PC-9 (cell line): ENCODE results near the gene ROS1. TPM values are rescaled to one million over a fixed set of nuclear protein-coding genes. Genes with fewer than 3 reads are reported as not detected.

Experiments
- BruUV-seq: library from RNA; stranded (reverse); fragments of 400-500 nt; replicated peaks from 2 replicates; lab custom pipeline; 2021; lab: Mats Ljungman, UMichigan
- CTCF ChIA-PET: fragments of 300-600 bp; sonication (Branson Sonifier 250); formaldehyde crosslinking; loops from one replicate; lab custom pipeline; 2022; ENCODE audit warnings: antibody characterized with exemption; lab: Charles Lee
- POLR2A ChIA-PET: fragments of 300-600 bp; sonication (Branson Sonifier 250); formaldehyde crosslinking; loops from one replicate; lab custom pipeline; 2022; ENCODE audit warnings: antibody characterized with exemption; ENCODE audit not compliant: unreplicated experiment; lab: Charles Lee
- DNase-seq, 2 experiments: peaks; one replicate each; pipeline versions ENCODE4 v3.0.0 to v3.0.0-alpha.2; 2015 to 2022; ENCODE audit warnings: mixed read lengths in 1 of 2
- H2AFZ ChIP-seq: fragments of 200-600 bp; sonication (generic); 2 replicates; pipeline ENCODE4 v1.8.1; 2017; ENCODE audit warnings: antibody characterized with exemption
- H3F3A ChIP-seq: fragments of 200-600 bp; sonication (generic); 2 replicates; pipeline ENCODE4 v1.8.1; 2017; ENCODE audit warnings: antibody characterized with exemption, mild to moderate bottlenecking, low read depth; ENCODE audit not compliant: insufficient read depth
- H3K27ac ChIP-seq: fragments of 200-600 bp; sonication (generic); 2 replicates; pipeline ENCODE4 v1.6.1; 2016; ENCODE audit warnings: mixed run types
- H3K27me3 ChIP-seq: fragments of 200-600 bp; sonication (generic); 2 replicates; pipeline ENCODE4 v1.6.1; 2016; ENCODE audit warnings: low read depth, mixed run types; ENCODE audit not compliant: insufficient read depth
- H3K36me3 ChIP-seq: fragments of 200-600 bp; sonication (generic); 2 replicates; pipeline ENCODE4 v1.6.1; 2016; ENCODE audit warnings: low read depth, mixed run types
- H3K4me1 ChIP-seq: fragments of 200-600 bp; sonication (generic); replicated peaks from 2 replicates; pipeline ENCODE4 v1.6.1; 2016; ENCODE audit warnings: mixed run types; ENCODE audit not compliant: insufficient read depth
- H3K4me2 ChIP-seq: fragments of 200-600 bp; sonication (generic); 2 replicates; pipeline ENCODE4 v1.6.1; 2017; ENCODE audit warnings: mixed run types
- H3K4me3 ChIP-seq: fragments of 200-600 bp; sonication (generic); 2 replicates; pipeline ENCODE4 v1.6.1; 2016; ENCODE audit warnings: mixed run types
- H3K79me2 ChIP-seq: fragments of 200-600 bp; sonication (generic); 2 replicates; pipeline ENCODE4 v1.6.1; 2017; ENCODE audit warnings: low read depth, mixed run types
- H3K9me2 ChIP-seq: fragments of 200-600 bp; sonication (generic); 2 replicates; pipeline ENCODE4 v1.8.1; 2017; ENCODE audit warnings: mild to moderate bottlenecking; ENCODE audit not compliant: insufficient read depth
- H3K9me3 ChIP-seq: fragments of 200-600 bp; sonication (generic); 2 replicates; pipeline ENCODE4 v1.8.1; 2016; ENCODE audit warnings: low read depth; ENCODE audit not compliant: insufficient read depth
- H4K20me1 ChIP-seq: fragments of 200-600 bp; sonication (generic); 2 replicates; pipeline ENCODE4 v1.8.1; 2017; ENCODE audit not compliant: insufficient read depth
- CTCF ChIP-seq: fragments of 200-600 bp; sonication (generic); conservative IDR thresholded peaks from 2 replicates; pipeline ENCODE4 v1.6.1; 2017; ENCODE audit warnings: mixed run types, antibody characterized with exemption, mild to moderate bottlenecking, moderate library complexity
- EZH2 ChIP-seq: fragments of 200-600 bp; sonication (generic); IDR thresholded peaks from 2 replicates; pipeline ENCODE4 v1.8.0; 2017; ENCODE audit warnings: antibody characterized with exemption, low read depth
- intact Hi-C: fragments of 100-400 bp; cut with micrococcal nuclease; formaldehyde crosslinking; loops from one replicate; pipeline ENCODE4 v1.10.0; 2022; ENCODE audit not compliant: unreplicated experiment
- total RNA-seq: library from RNA; stranded (reverse); gene quantifications from 2 replicates; pipeline ENCODE4 v1.2.3, GENCODE V29; 2021

The ROS1 gene
- total RNA-seq, 1 experiment from 2014 or later = not detected

- Histone ChIP-seq H3K4me2 (no peak overlapping the region), H3K9me3 (no peaks in the 10 kb centered on the region), H3K27me3 (no peaks in the 10 kb centered on the region), H3K9me2 (no peaks in the 10 kb centered on the region), H3K4me3 (no peak overlapping the region), H4K20me1 (no peaks in the 10 kb centered on the region), H3K79me2 (no peaks in the 10 kb centered on the region), H2AFZ (no peak overlapping the region; the same call in 1 of the 2 replicates), H3K36me3 (no peaks in the 10 kb centered on the region), H3F3A (no peaks in the 10 kb centered on the region), H3K27ac (no peak overlapping the region), H3K4me1 (no peaks in the 10 kb centered on the region)
- no TSS peak for BruUV-seq
- POLR2A ChIA-PET = interaction anchor here (0.6 kb wide), 1 partner anchor 55 kb away, joined by 3 read pairs; no protein-coding TSS in a partner anchor
- DNase-seq = no peak
- CTCF ChIA-PET = interaction anchor here (0.6 kb wide), 1 partner anchor 1813 kb away, joined by 7 read pairs; no protein-coding TSS in a partner anchor
- intact Hi-C loops = loop anchor here (10.0 kb wide), 1 partner anchor 355 kb away; no protein-coding TSS in a partner anchor
- no peak for TF ChIP-seq EZH2
- TF ChIP-seq CTCF = no peak
These were observed 66.2 kb downstream of the ROS1 start for GRCh38 chr6:117359581-117359980.

GRCh38 chr6:117354671-117355070 lies 71.1 kb downstream of the ROS1 start:
- no peak for TF ChIP-seq EZH2
- no peak for TF ChIP-seq CTCF
- Histone ChIP-seq H3K4me2 (no peak overlapping the region), H3F3A (no peaks in the 10 kb centered on the region), H2AFZ (no peak overlapping the region), H3K4me3 (no peak overlapping the region), H3K4me1 (no peaks in the 10 kb centered on the region), H3K36me3 (no peaks in the 10 kb centered on the region), H3K79me2 (no peaks in the 10 kb centered on the region), H3K27ac (no peak overlapping the region), H3K27me3 (no peaks in the 10 kb centered on the region), H4K20me1 (no peaks in the 10 kb centered on the region), H3K9me3 (no peaks in the 10 kb centered on the region), H3K9me2 (no peaks in the 10 kb centered on the region)
- BruUV-seq = no TSS peak
- intact Hi-C loops = loop anchor here (10.0 kb wide), 1 partner anchor 360 kb away; no protein-coding TSS in a partner anchor
- POLR2A ChIA-PET = no interaction called here
- no peak for DNase-seq
- CTCF ChIA-PET = no interaction called here

GRCh38 chr6:117352466-117353081 lies 73.2 kb downstream of the ROS1 start:
- POLR2A ChIA-PET = no interaction called here
- no peaks in the 10 kb centered on the region for H3K9me2 ChIP-seq
- DNase-seq = no peak
- intact Hi-C loops = loop anchor here (1.0 to 10.0 kb wide), 2 partner anchors 253 to 362 kb away; no protein-coding TSS in a partner anchor
- H3K4me3 ChIP-seq = no peak overlapping the region
- H3K27me3 ChIP-seq = no peaks in the 10 kb centered on the region
- CTCF ChIA-PET = no interaction called here
- H3K4me1 ChIP-seq = no peaks in the 10 kb centered on the region
- H4K20me1 ChIP-seq = no peaks in the 10 kb centered on the region
- no peaks in the 10 kb centered on the region for H3K9me3 ChIP-seq
- no TSS peak for BruUV-seq
- H3K4me2 ChIP-seq = no peak overlapping the region
- H3K27ac ChIP-seq = no peak overlapping the region
- H3F3A ChIP-seq = no peaks in the 10 kb centered on the region
- peak overlapping the region; percentile 42; the same call in 1 of the 2 replicates for H2AFZ ChIP-seq
- no peak for TF ChIP-seq EZH2
- TF ChIP-seq CTCF = peak; percentile 85
- H3K79me2 ChIP-seq = no peaks in the 10 kb centered on the region
- H3K36me3 ChIP-seq = no peaks in the 10 kb centered on the region
